Stimulated activated CD4-positive, alpha-beta T cell treated with anti-CD3 and anti-CD28 coated beads, TNF-alpha, amount 100 ng/mL, for 24 hours (primary cell): ENCODE results near the gene IKZF5.

Experiments used
- DNase-seq, 3 experiments: peaks; one replicate each; pipeline ENCODE4 v3.0.0-alpha.2; 2020; ENCODE audit warnings: low read depth in 3 of 3

IKZF5 gene

DNA sequence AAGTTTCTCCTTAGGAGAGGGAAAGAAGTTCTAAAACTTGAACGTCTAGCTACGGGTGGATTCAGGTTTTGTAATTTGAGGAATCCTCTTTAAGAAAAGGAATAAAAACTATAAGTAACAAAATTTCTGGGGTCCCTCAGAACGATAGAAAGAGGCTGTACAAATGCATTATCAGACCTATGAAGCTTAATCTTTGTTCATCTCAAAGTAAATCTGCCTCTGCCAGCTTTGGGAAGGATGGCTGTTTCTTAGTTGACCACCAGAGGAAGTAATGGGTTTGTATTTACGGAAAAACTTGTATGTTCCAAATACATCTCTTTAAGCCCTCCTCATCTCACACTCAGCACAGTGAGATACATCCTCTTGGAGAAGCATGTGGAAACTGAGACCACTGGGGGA lies 27.5 kb downstream of the IKZF5 start:
- no peak for DNase-seq

DNA sequence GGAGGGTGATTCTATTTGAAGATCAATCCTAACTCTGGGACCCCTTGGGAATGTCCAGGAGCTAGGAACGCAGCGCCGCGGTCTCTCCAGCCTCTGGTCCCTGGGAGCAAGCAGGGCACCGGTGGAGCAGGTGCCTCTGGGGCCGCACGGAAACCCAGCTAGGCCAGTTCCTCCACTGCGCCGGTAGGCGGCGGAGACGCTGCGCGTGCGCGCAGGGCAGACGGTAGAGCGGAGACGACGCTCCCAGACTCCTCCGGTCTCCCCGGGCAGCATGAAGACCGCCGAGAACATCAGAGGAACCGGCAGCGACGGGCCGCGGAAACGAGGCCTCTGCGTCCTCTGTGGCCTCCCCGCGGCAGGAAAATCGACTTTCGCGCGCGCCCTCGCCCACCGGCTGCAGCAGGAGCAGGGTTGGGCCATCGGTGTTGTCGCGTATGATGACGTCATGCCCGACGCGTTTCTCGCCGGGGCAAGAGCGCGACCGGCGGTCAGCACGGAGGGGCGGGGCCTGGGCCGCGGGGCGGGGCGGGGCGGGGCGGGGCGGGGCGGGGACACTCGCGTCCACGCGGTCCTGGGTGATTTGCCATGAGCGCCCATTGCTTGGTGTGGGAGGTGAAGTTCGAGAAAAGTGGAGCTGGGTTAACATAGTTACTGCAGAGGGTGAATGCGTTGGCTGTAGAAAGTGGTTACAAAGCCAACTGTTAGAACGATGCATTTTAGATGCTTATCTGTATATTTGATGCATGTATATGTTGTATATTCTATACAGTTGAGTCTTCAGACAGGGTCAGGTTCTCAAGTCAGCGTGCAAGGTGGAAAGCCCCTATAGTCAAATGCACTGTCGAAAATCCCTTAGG lies 28.2 kb downstream of the IKZF5 start, which contains the start of gene PSTK:
Gene PSTK, plus strand, starts transcription at position 193 of the 857 bp plus-strand sequence. Its CDS starts 79 bp downstream, at position 272.
- peak; percentile 72 to 87 (median 74) for DNase-seq

DNA sequence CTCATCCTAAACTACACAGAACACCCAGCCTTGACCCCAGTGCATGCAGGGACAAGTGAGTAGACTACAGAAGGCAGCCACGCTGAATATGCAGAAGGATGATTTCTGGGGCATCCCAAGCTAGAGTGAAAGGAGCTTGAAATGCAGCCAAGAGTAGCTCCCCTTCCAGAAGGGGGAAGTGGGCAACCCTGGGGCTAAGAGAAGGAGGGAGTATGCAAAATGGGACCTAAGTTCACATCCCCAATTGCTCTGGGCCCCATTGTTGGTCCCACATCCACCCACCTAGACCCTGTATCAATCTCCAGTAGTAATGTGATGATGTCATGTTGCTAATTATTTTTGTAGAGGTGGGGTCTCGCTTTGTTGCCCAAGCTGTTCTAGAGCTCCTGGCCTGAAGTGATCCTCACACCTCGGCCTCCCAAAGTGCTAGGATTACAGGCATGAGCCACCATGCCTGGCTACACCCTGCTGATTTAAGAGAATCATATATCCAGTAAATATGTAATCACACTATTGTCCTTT lies 34.0 kb downstream of the IKZF5 start:
- DNase-seq: no peak

DNA sequence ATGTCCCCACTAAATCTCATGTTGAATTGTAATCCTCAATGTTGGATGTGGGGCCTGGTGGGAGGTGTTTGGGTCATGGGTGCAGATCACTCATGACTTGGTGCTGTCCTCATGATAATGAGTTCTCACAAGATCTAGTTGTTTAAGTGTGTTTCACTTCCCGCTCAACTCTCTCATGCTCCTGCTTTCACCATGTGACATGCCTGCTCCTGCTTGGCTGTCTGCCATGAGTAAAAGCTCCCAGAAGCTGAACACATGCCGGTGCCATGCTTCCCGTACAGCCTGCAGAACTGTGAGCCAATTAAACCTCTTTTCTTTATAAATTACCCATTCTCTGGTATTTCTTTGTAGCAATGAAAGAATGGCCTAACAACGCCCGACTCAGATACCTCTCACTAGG lies 34.6 kb downstream of the IKZF5 start:
- no peak for DNase-seq

DNA sequence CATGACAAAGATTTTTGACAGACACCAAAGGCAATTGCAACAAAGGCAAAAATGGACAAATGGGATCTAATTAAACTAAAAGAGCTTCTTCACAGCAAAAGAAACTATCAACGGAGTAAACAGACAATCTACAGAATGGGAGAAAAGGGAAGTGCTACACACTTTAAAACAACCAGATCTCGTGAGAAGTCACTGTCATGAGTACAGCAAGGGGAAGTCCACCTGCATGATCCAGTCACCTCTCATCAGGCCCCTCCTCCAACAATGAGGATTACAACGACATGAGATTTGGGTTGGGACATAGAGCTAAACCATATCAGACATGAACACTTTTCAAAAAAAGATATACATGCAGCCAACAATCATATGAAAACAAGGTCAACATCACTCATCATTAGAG lies 39.9 kb downstream of the IKZF5 start:
- DNase-seq: no peak

DNA sequence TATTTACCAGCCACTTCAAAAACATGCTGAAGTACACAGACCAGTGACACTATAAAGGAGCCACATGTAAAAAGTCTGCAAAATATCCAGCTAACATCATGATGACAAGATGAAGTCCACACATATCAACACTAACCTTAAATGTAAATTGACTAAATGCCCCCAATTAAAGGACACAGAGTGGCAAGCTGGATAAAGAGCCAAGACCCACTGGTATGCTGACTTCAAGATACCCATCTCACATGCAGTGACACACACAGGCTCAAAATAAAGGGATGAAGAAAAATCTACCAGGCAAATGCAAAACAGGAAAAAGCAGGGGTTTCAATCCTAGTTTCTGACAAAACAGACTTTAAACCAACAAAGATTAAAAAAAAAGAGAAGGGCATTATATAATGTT lies 41.7 kb downstream of the IKZF5 start:
- DNase-seq: no peak

DNA sequence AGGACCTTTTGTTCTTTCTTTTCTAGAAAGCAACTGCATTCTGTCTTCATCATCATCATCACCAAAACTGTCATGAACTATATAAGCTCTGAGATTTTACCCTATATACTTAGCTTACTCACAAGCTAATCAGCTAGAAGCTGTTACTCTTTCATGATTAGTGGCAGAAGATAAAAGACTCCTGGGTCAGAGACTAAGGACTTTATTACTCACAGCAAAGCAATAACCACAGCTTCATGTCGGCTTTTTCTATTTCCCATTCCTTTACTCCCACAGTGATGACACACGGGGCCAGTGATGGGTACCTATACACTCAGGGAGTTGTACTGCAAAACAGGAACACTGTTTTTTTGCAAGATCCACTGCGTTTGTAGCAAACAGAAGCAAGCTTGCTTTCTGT lies 46.2 kb downstream of the IKZF5 start:
- DNase-seq: no peak

DNA sequence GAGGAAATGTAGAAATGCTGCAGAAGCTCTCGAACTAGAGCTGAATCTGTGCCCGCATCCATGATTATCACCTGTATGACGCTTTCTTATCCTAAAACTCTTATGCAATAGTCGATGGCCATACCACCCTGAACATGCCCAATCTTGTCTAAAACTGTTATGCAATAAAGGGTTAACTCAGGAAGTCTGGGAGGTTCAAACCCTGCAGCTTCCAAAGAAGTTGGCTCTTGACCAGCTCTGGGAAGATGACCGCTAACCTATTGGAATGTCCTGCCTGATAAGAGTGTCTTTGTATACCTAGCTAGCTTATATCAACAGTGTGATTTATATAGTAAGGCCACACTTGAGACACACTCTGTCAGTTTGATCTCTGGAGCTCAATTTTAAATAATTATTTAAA lies 51.1 kb downstream of the IKZF5 start:
- DNase-seq: no peak

DNA sequence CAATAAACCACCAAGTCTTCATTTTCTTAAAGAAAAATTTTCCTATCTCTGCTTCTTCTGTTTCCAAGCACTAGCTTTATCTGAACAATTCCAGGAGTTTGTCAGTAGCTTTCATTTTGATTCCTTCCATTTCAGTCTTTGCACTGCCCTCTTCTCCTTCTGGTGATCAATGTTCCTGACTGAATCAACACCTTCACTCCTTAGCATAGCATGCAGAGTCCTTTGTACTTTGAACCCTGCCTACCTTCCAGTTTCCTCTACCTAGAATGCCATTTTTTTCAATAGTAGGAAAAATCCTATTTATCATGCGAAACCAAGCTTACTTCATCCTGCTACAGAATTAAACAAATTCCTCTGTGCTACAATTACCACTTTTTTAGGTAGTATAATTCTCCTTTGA lies 52.7 kb downstream of the IKZF5 start:
- DNase-seq: no peak

DNA sequence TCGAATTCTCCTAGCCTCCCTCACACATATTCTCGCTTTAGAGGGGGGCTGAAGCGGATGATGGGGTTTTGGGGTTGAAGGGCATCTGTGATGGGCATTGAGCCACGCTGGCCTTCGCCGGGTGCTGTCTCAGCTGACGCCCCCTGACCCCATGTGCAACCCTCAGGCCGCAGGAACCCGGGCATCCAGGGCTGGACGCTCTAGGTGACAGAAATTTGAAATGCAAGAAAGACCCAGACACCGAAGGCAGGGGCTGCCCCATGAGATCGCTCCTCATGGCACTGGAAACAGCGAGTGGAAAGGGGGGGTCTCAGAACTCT lies 53.9 kb downstream of the IKZF5 start:
- no peak for DNase-seq

DNA sequence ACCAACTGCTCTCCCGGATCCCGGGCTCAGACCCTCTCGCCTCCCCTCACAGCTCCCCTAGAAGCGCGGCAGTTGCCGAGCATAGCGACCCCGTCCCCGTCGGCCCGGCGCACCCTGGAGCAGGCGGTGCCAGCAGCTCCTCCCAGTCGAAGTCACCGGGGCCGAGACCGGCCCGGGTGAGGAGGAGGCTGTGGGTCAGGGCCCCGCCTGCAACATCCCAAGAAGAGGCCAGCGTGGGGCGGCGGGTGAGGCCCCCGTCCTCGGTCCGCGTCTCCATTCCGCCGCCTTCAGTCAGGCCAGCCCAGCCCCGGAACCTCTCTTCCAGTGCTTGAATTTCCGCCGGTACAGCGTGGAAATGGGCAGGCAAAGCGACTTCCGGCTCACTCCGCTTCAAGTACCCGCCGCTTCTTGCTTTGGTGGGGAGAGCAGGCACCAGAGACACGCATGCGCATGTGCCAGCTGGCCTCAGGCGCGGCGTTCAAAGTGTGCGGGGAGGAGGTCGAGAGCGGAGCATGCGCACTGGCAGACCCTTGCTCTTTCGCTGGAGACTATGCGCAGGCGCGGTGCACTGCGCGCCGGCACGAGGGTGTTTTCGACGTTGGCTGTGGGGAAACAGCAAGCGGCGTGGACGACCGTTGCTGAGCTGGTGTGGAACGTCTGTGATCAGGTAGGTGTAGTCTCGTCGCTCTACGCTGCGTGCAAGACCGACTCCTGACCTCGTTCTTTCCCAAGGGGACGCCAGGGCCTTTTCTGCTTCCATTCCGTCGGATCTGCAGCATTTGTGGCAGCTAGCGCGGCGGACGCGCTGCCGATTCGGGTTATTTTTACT lies 54.5 kb downstream of the IKZF5 start, which contains the start of gene C10orf88:
Gene C10orf88, minus strand, starts transcription at position 326 of the 829 bp plus-strand sequence. Its CDS starts 49 bp downstream, at position 277.
- DNase-seq: peak; percentile 94 to 96 (median 94)

DNA sequence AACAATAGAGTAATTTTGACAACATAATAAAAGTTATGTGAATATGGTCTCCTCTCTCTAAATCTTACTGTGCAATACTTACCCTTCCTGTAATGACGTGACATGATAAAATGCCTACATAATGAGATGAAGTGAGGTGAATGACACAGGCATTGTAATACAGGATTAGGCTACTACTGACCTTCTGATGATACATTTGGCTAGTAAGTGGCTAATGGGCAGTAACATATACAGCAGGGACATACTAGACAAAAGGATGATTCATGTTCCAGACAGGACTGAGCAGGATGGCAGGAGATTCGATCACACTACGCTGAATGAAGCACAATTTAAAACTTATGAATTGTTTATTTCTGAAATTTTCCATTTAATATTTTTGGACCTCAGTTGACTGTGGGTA lies 59.3 kb downstream of the IKZF5 start:
- no peak for DNase-seq
